GM19043 (cell line): ENCODE results near the gene CDHR3.

ENCODE experiments used
- ATAC-seq: cut with Tn5 transposase; IDR thresholded peaks from one replicate; pipeline ENCODE4 v1.9.1; 2021; ENCODE audit warnings: low read depth; ENCODE audit not compliant: unreplicated experiment

Gene CDHR3

DNA sequence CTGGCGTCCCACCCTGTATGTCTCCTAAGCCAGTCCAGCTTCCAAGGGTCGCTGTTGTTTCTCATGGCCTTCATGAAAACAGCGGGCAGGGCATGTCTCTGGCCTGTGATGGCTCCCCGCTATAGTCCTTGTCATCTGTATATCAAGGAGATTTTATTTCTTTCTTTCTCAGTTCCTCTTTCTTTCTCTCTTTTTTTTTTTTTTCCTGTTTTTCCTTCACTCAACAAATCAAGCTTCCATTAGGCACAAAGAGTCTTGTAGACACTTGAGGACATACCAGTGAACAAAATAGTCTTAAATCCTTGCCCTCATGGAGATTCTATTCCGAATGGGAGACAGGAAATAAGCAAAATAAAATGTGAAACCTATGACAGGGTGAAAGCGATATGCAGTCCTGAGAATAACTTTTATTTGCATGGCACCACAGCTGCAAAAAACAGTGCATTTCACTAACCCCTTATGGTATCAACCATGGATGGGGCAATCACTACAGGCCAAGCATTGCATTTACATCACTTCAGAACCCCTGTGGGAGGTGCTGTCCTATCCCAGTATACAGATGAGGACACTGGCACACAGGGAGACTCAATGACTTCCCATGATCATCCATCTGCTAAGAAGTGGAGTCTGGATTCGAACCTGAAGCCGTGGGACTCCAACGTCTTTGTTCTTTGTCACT lies 98.4 kb downstream of the CDHR3 start:
- no peak for ATAC-seq

GRCh38 chr7:106062006-106062405 lies 98.9 kb downstream of the CDHR3 start:
- no peak for ATAC-seq

DNA sequence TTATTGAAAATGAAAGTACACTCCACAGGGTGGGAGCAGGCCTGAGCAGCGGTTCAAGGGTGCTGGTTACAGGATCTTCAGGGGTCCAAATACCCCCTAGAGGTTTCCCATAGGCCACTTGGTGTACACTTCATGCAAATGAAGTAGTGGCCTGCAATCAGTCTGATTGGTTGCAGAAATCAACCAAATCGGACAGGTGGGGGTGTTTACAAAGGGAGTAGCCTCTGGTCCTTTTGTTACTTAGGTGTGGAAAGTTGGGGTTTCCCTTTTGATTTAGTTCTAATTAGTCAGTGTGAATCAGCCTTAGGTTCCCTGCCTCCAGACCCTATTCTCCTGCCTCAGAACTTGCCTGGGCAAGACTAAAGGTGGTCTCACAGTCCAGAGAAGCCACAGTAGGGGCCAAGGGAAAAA lies 99.5 kb downstream of the CDHR3 start:
- ATAC-seq: no peak

DNA sequence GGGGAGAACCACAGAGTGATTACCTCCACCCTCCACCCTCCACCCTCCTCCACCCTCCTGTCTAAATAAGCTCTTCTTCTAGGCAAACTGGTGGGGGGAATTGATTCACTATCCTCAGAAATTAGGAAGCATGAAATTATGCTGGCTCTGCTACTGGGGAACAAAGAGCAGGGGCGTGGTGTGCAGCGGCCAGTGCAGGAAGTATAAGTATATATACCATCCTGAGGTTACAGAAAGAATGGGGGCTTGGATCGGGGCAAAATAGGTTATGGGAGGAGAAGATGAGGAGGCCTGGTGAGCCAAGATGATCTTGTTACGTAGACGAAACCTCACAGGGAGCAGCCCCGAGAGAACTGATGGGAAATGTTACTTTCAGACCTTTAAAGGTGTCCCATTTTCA lies 100.0 kb downstream of the CDHR3 start:
- no peak for ATAC-seq

GRCh38 chr7:106063692-106064091 lies 100.6 kb downstream of the CDHR3 start:
- ATAC-seq: no peak

DNA sequence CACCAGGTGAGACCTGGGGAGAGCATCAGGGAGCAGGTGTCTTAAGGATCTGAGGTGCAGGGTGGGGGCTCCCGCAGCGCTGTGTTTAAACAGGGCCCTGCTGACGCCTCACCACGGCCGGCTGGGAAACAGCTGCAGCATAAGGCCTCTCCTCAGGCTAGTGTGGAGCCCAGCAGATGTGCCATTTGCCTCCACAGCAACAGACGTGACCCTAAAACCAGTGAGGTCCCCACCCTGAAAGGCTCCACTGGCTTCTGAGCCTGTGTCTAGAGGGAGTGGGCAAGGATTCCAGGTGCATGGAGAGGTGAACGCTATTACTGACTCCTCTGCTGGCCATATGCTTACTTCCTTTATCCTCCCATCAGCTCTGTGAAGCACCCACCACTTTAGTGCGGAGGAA lies 101.3 kb downstream of the CDHR3 start:
- no peak for ATAC-seq

GRCh38 chr7:106064771-106065574 lies 101.9 kb downstream of the CDHR3 start:
- no peak for ATAC-seq

DNA sequence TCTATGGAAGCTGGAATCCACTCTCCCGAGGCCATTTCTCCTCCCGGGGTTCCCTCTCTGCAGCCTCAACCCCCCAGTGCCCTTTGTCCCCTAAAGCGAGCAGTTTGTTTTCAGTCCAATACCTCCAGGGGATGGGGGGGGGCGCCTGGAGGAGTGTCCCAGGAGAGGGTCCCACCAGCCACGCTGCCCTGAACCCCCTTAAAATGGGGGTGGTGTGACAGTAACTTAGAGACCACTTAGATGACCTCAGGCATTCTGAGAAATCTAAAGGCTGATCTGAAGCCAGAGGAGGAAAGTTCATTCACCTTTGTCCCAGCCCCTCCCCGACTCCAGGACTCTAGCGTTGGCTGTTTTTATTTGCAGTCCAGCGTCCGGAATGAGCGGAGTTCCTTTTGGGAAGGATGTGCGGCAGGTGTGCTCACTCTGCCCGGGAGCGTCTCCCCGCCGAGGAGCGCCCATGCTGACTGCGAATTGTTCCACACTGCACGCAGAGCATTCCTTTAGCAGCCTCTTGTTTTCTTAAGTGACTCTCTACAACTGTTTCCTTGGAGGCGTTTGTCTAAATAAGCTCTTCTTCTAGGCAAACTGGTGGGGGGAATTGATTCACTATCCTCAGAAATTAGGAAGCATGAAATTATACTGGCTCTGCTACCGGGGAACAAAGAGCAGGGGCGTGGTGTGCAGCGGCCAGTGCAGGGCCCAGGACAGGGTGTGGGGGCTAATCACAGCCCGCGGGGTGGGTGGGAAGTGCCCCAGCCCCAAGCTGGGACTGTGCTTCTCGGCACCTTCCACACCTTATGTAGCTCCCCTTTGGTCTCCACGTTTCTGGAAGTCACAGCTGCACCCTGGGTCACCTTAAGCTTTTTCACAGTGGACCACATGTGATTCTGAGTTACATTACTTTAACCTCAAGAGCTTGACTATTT lies 102.8 kb downstream of the CDHR3 start:
- ATAC-seq: no peak

GRCh38 chr7:106067678-106068077 lies 104.6 kb downstream of the CDHR3 start:
- no peak for ATAC-seq

GRCh38 chr7:106068538-106068961 lies 105.5 kb downstream of the CDHR3 start:
- no peak for ATAC-seq

DNA sequence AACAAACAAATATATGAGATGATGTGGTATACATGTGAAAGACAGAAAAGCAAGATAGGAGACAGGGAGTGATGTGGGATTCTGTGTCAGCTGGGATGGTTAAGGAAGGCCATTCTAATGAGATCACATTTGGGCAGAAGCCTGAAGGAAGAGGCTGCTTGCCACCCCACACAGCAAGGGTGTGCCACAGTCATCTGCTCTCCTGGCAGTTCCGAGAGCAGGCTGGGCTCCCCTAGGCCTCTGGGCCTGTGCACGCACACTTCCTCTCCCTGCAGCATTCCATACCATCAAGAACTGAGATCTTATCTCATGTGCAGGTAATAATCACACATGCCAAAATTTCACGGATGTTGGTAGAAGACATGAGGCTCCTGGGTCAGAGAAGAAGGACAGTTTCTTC lies 105.9 kb downstream of the CDHR3 start:
- no peak for ATAC-seq

- ATAC-seq: no peak
Measured at GRCh38 chr7:106069471-106070200, 106.6 kb downstream of the CDHR3 start.

- no peak for ATAC-seq
Measured at GRCh38 chr7:106070201-106070551, 107.1 kb downstream of the CDHR3 start.

GRCh38 chr7:106070567-106071254 lies 107.6 kb downstream of the CDHR3 start:
- ATAC-seq: no peak

GRCh38 chr7:106071356-106071998 lies 108.4 kb downstream of the CDHR3 start:
- peak; percentile 89 for ATAC-seq

- ATAC-seq: no peak
Measured at GRCh38 chr7:106071999-106072714, 109.1 kb downstream of the CDHR3 start.

- ATAC-seq: no peak
Measured at GRCh38 chr7:106072715-106073091, 109.6 kb downstream of the CDHR3 start.

GRCh38 chr7:106073701-106074100 lies 110.6 kb downstream of the CDHR3 start:
- no peak for ATAC-seq

DNA sequence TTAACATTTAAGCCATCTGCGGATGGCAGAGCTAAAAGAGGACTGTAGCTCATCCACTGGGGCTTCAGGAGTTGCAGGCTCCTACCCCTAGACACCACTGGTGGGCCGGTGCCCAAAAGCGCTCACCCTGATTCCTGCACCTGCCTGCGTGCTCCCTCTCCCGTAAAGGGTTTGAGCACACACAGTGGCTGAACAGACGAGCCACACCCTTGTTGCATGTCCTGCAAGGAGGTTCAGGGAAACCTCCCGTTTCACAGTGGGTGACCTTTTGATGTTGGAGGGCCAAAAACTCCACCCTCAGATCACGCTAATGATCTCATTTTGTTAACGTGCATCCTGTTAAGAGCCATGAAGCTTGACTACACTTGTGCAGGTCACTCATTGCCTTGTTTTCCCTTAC lies 111.2 kb downstream of the CDHR3 start:
- ATAC-seq: peak; percentile 18
